AG09319 (cell line): Measurements from ENCODE around the gene KCTD5.

Experiments
- DNase-seq: peaks from one replicate; pipeline ENCODE4 v3.0.0-alpha.2; 2010; ENCODE audit warnings: low read depth; ENCODE audit errors: extremely low read depth
- CTCF ChIP-seq: IDR thresholded peaks from 2 replicates; pipeline ENCODE4 v1.5.1; 2011; ENCODE audit warnings: low read depth, mild to moderate bottlenecking, inconsistent platforms, low read length, moderate library complexity

Gene KCTD5

GRCh38 chr16:2728034-2728433 is 45.7 kb downstream of the KCTD5 start:
- DNase-seq = no peak
- no peak for TF ChIP-seq CTCF

- no peak for DNase-seq
- TF ChIP-seq CTCF = no peak
These were observed 52.7 kb downstream of the KCTD5 start for GRCh38 chr16:2734844-2735515.

- DNase-seq = no peak
- no peak for TF ChIP-seq CTCF
These were observed 54.3 kb downstream of the KCTD5 start for GRCh38 chr16:2736476-2737237.

- no peak for DNase-seq
- TF ChIP-seq CTCF = no peak
These were observed 54.9 kb downstream of the KCTD5 start for GRCh38 chr16:2737238-2737605.

- TF ChIP-seq CTCF = no peak
- DNase-seq = no peak
These were observed 55.6 kb downstream of the KCTD5 start for GRCh38 chr16:2737895-2738418.

GRCh38 chr16:2738615-2739014 is 56.3 kb downstream of the KCTD5 start:
- DNase-seq = no peak
- no peak for TF ChIP-seq CTCF

GRCh38 chr16:2739625-2740430 is 57.5 kb downstream of the KCTD5 start:
- DNase-seq = no peak
- no peak for TF ChIP-seq CTCF
